Stomach (tissue), 4 donors: Measurements from ENCODE around the gene FAM193A.

Source experiments
- CTCF ChIP-seq, 7 experiments: fragments of 450-650 bp in 4 of 7; fragments of 200-600 bp in 3 of 7; sonication (generic) in 3 of 7; IDR thresholded peaks; one replicate each; pipeline ENCODE4 v1.5.1; 2016 to 2019; ENCODE audit warnings: antibody characterized with exemption in 7 of 7, control low read depth in 2 of 7, mild to moderate bottlenecking in 1 of 7
- EP300 ChIP-seq: sonication (generic); formaldehyde crosslinking; IDR thresholded peaks from one replicate; pipeline ENCODE4 v1.6.1; 2017; ENCODE audit warnings: antibody characterized with exemption
- POLR2A ChIP-seq, 4 donors: fragments of 450-650 bp; IDR thresholded peaks; one replicate each; pipeline ENCODE4 v1.6.1; 2016; ENCODE audit warnings: antibody characterized with exemption in 4 of 4, control low read depth in 2 of 4, mild to moderate bottlenecking in 1 of 4, moderate library complexity in 1 of 4

GRCh38 chr4:2745981-2746806 is 209.7 kb downstream of the FAM193A start:
- TF ChIP-seq CTCF (IDR thresholded peaks at IDR 0.05) (no peak), POLR2A (IDR thresholded peaks at IDR 0.05) (no peak), EP300 (no peak)
